ENCODE data around the gene NAALADL1.

NAALADL1 gene

DNA sequence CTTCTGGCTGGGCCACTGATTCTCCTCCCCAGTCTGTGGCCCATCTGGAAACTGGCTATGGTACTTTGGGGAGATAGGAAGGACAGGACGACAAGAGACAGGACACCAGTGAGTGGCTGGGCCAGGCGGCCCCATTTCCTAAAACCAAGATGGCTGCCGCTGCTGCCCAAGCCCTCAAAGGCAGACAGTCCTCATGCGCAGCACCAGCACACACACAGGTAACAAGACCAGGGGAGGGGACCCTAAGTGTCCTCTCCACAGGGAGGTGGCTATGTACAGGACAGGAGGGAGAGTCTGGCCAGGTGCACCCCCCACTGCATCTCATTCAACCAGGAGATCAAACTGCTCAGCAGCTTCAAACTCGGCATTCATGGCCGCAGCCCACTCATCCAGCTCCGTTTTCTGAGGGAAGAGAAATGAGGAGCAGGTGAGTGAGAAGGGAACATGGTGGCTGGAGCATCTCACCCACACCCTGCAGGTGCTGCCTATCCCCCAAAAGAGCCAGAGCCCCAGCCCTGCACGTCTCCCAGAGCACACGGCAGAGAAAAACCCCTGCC, 20.5 kb upstream of the NAALADL1 start:
- DNase-seq = no peak

DNA sequence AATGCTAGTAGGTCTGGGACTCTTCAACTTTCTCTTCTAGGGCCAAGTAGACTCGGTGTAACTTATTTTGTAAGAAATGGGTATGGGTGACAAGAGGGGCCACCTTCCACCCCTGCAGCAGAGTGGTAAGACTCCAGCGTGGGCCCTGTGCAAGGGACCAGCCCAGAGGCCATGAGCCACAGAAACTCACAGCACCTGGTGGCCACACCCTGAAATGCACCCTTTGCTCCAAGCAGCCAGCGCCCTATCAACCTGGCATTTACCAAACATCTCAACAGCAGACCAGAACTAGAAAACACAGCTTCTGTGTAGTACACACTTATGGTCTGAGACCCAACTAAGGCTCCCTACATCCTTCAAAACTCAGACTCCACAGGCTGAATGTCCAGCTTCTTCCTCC, 19.8 kb upstream of the NAALADL1 start:
- no peak for DNase-seq

DNA sequence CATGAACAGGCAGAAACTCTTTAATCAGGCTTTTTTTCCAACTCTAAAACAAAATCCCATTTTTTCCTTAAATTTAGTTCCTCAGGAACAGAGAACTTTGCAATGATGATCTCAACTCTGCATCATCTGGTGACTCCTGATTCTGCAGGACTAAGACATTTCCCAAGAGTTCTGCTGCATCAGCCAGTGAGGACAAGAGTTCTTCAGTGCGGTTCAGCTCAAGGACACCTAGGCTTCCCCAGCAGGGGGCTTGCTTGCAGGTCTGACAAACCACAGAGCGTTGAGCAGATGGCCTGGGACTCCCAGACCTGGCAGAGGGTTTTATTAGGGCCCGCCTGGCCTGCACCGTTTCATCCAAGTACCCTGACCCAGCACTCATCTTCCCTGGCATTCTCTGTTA, 19.1 kb upstream of the NAALADL1 start:
- no peak for DNase-seq

DNA sequence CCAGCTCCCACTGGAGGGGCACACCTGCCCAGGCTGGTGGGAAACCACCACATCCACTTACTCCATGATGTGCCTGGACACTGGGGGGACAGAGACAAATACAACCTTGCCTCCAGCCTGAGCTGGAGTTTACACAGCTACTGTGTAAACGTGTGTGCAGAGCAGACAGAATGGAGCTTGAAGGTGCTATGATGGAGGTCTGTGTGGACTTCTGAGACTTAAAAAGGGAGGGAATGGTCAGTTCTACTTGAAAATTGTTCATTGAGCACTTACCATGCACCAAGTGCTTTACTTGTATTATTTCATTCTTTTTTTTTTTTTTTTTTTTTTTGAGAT, 14.2 kb upstream of the NAALADL1 start:
- no peak for DNase-seq

DNA sequence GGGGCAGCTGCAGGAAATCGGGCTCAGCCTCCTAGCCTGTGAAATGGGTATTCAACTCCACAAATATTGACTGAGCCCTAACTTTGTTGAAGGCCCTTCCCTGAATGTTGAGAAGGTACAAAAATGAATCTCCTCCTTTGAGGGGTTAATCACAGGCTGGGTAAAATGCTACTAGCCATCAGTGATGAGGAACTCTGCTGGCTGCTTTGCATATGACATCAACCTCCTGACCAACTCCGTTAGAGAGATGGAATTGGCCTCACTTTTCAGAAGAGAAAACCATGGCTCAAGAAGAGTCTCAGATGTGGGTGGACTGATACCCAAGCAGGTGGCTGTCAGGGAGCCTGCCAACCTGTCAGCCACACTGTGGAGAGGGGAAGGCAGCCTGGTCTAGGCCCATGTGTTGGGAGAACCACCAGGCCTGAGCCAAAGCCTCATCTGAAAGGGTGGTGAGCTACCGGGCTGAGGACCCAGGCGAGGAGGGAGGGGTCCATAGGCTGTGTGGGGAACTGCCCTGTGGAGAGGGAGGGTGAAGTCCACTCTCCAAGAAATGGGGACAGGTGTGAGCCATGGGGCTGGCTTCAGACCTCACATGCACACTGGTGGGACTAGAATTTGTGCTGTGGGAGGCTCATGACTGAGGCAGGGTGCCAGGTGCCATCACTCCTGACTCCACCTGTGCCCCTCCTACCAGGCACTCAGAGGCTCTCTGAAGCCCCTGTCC, 13.7 kb upstream of the NAALADL1 start:
- DNase-seq = no peak

DNA sequence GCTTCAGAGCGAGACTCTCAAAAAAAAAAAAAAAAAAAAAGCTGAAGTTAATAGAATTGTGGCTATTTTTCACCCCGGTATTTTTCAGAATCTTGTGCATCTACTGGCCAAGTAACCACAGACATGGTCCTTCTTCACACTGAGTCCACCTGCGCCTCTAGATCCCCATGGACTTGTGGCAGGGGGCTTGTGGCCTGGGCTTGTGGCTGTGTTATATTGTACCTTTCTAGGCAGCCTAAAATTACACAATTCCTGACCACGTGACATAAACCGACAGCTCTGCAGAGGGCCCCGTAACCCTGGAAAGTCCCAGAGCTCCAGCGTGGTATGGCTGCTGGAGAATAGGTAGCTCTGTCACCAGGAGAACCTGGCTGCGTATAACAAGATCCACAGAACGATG, 10.9 kb upstream of the NAALADL1 start:
- DNase-seq = no peak

DNA sequence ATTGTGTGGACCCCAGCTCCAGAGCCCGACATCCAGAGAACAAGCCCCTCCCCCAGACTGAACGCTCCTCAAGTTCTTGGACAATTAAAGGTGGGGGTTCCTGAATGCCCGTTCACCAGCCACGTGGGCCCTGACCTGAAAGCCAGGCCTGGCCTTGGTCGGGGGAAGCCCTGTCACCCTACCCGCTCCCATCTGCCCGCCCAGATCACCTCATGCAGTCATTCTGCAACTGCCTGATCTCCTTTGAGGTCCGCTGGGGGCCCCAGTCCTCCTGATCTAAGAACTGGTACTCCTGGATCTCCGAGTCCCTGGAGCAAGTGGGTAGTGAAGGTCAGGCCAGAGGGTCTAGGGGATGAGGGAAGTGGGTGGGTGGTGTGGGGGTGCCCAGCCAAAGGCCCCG, 9.1 kb upstream of the NAALADL1 start:
- no peak for DNase-seq

DNA sequence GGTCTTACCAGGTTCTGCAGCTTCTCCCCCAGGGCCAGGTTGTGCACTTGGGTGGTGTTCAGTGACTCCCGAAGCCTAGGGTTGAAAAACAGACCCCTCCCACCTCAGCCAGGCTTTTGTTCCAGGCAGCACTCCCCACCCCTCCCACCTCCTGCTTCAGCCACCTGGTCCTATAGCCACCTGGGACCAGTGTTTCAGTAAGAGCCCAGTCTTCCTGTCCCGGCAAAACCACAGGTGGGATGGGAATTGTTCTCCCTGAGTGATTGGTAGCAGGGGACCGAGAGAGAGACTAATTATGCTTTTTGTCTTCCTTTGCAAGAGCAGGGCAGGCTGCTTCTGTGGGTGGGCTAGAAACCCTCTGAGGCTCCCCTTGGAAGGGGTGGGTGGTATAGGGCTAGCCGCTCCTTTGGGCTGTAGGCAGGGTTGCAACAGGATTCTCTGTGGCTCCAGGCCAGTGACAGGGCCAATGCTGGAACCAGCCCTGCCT, 8.5 kb upstream of the NAALADL1 start:
- DNase-seq = no peak

DNA sequence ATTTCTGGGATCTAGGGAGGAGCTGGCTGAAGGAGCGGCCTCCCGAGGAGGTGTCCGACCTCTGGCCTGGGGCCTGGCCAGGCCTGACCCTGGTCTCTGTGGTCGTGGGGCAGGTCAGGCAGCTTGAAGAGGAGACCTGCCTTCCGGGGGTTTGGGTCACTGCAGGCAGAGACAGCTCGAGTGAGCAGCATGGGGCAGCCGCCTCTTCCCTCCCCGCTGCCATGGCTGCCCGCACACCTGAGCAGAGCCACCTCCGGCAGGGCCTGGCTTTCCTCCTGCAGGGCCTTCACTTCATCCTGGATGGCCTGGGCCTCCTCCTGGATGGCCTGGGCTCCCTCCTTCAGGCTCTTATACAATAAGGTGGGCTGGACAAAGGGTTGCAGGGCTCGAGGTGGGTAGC, 8.0 kb upstream of the NAALADL1 start:
- no peak for DNase-seq

DNA sequence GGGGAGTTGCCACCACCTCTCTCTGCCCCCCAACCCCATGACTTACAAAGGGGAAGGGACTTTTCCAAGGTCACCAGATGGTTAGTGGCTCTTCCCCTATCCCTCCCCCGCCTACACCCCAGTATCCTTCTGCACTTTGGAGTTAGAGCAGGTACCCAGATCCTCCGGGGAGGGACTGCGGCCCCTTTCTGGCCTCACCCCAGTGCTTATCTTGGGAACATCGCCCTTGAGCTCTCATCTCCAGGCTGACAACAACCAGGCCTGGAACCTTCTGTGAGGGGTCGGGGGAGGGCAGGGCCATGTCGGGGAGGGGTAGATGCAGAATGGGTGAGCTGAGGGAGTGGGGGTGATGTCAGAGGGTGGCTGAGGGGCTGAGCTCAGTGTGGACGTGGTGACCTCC, 7.5 kb upstream of the NAALADL1 start:
- DNase-seq = no peak

DNA sequence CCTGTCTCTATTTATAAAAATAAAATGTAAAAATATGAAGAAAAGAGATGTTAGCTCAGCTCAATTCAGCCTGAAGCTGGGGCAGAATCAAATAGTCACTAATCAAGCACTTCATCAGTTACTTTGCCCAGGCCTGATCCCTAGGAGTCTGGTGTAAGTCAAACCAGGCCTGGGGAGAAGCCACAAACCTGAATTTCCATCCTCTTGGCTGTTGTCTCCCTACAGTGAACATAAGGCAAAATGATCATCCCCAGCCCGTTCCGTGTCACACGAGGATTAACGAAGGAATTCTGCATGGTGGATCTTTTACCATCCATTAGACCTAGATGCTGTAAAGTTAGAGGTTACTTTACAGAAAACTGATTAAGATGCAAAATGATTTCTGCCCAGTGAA, 6.5 kb upstream of the NAALADL1 start:
- DNase-seq = no peak

DNA sequence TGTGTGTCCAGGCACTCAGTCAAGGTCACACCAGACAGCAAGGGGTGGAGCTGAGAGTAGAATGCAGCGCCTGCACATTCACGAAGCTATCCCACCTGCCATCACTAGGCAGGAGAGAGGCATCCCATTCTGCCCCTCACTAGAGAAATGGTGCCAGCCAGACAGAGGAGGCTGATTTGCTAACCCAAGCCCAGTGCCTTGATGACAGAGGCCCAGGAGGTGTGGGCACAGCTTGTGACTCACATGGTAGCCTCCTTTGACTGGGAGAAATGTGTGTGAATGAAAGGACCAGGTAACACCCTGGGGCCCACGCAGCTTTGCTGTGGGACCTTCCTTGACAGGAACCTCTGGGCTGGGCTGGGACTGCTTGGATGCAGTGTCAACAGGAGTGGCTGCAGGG, 5.2 kb upstream of the NAALADL1 start:
- no peak for DNase-seq

DNA sequence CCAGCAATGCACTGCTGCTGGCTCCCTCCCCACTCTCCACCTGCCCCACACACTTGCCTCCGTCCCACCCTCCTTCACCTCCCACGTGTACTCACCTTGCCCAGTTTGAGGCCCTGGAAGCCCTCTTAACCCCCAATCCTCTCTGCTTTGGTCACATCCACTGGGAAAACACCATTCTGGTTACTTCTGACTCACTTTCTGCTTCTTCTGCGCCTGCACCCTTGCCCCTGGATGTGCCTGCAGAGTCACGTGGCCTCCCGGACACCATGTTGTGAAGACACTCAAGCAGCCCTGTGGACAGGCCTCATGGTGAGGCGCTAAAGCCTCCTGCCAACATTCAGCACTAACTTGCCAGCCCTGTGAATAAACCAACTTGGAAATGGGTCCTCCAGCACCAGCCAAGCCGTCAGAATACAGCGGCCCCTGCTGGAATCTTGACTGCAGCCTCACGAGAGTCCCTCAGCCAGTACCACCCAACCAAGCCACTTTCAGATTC, 2.6 kb upstream of the NAALADL1 start:
- DNase-seq = no peak

DNA sequence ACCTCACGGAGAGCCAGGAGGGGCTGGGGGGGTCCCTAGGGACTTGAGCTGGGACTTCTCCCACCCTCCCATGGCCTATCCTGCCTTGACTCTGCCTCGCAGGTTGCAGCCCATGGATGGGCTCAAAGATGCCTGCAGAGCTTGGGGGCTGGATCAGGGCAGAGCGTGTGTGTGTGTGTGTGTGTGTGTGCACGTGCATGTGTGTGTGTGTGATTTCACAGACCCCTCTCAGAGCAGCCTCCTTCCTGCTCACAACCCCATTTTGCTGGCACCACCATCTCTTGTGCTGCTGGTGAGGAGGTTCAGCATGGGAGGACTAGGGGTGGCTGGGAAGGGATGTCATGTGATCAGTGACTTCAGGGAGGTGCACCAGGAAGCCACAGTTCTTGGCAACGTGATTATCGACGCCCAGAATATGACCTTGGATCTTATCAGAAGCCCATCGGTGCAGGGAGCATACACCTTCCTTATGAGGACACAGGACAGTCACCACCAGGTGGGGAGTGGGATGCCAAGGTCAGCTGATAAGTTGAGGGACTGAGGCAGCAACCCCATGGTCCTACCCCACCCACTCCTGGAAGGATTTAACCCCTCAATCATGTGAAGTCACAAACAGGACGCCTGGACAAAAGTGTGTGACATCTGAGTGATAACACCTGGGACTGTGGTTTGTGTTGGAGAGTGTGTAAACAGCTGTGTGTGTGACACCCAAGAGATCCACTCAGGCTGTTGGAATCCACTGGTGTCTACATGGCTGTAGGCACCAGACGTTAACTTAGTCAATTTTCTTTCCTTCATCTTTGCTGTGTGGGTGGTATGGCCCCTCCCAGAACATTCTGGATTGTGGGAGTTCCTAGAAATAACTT, 1.8 kb upstream of the NAALADL1 start:
- DNase-seq = no peak

DNA sequence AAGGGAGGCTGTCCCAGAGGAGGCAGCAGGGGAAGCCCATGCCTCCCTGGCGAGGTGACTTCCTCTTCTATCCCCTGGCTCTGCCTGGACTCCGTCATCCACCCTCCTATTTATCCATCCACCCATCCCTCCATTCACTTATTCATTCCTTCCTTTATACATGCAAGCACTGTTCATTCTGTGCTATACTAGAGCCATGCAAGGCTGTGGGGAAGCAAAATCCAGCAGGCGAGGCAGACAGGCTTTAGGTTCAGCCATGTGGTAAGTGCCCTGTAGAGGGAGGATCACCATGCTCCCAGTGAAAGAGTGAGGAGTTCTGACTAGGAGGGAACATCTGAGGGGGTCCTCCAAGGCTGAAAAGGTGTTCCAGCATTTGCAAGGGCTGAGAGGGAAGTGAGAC, 1.2 kb upstream of the NAALADL1 start:
- DNase-seq = no peak

DNA sequence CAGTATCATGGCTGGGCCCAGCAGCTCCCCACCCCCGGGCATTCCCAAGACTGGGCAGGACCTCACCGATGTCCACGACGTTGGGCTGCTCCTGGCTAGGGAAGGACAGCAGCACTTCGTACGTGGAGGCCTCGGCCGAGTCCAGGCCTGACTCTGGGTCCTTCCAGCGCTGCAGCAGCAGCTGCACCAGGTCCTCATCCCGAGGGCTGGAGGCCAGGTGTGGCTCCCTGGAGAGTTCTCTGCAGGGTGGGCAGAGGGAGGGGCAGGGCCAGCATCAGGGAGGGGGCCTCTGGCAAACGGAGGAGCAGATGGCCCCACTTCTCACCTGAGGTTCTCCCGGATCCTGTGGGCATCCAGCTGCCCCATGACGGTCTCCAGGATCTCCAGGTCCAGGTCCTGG, 341 bp downstream of the NAALADL1 start:
- DNase-seq = no peak

DNA sequence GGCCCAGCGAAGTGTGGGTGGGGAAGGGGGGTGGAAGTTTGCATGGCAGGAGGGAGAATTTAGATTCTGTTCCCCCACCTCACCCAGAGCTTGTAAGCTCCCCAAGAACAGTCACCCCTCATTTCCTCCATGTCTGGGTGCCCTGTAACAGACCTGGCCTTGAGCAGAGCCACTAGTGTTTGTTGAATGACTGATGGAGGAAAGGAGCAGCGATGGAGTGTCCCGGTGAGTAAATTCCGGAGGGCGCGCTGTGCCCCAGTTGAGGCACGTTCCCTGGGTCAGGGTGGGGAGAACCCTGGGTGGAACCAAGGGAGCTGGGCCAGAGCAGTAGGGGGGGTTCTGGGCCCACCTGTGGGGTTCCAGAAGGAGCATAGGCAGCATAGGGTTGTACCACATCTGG, 827 bp downstream of the NAALADL1 start:
- no peak for DNase-seq

DNA sequence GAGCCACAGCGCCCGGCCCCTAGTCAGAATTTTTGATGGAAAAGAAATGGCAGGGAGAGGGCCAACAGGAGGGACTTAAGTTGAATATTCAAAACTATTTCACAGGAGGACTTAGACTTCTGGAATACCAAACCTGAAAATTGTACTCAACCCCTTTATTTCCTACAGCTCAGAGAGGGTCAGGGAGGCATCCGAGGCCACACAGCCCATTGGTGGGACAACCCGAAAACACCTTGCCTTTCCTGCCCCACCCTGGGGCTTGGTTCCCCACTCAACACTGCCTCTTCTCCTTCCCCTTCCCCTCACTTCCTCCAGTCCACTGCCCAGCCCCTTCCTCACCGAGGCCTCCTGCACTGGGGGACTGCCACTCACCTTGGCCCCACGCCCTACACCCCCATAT, 1.4 kb downstream of the NAALADL1 start:
- no peak for DNase-seq

DNA sequence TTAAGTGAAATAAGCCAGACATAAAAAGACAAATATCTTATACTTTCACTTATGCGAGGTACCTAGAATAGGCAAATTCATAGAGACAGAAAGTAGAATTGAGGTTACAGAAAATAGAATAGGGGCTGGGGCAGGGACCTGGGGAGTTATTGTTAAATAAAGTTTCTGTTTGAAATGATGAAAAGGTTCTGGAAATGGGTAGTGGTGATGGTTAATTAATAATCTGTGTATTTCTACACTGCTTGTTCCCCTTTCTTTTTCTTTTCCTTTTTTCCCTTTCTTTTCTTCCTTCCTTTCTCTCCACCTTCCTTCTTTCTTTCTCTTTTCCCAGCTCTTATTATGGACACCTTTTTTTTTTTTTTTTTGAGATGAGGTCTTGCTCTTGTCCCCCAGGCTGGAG, 2.8 kb downstream of the NAALADL1 start:
- DNase-seq = no peak

DNA sequence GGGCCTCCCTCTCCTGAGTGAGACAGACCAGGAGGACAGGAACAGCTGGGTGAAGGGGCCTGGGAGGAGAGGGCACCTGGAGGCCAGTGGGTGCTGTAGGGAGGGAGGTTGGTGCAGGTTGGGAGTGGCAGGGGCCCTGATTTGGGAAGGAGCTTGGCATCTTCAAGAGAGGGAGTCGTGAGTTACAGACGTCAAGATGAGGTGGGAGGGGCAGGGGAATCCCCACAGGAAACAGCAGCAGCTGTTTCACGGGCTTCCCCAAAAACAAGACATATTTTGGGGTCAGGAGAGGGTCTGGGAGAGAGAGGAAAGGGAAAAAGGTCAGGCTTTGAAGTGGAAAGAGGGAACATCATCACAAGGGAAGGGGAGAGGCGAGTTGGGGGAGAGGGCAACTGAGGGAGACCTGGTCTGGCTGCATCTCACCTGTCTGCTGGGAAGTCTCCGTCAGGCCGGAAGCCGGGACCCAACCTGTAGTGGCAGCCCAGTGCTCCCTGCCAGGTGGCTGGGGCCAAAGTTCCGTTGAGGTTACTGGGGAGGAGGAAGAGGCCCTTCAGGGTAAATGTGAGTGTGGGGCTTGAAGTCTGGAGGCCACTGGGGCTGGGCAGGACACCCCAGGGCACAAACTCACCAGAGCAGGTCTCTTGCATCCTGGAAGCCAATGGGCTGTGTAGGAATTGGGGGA, 4.4 kb downstream of the NAALADL1 start:
- DNase-seq = no peak

DNA sequence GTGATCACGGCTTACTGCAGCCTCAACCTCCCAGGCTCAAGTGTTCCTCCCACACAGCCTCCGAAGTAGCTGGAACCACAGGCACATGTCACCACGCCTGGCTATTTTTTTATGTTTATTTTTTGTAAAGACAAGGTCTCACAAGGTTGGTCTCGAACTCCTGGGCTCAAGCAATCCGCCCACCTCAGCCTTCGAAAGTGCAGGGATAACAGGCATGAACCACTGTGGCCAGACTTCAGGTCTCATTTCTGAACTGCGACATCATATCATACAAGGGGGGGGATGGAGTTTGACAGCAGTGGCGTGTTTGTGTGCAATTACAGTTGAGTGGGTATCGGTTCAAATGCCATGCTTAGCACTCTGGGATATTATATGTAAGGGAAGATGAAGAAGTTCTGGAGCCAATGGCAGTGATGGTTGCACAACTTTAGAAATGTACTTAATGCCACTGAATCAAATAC, 6.9 kb downstream of the NAALADL1 start:
- no peak for DNase-seq

DNA sequence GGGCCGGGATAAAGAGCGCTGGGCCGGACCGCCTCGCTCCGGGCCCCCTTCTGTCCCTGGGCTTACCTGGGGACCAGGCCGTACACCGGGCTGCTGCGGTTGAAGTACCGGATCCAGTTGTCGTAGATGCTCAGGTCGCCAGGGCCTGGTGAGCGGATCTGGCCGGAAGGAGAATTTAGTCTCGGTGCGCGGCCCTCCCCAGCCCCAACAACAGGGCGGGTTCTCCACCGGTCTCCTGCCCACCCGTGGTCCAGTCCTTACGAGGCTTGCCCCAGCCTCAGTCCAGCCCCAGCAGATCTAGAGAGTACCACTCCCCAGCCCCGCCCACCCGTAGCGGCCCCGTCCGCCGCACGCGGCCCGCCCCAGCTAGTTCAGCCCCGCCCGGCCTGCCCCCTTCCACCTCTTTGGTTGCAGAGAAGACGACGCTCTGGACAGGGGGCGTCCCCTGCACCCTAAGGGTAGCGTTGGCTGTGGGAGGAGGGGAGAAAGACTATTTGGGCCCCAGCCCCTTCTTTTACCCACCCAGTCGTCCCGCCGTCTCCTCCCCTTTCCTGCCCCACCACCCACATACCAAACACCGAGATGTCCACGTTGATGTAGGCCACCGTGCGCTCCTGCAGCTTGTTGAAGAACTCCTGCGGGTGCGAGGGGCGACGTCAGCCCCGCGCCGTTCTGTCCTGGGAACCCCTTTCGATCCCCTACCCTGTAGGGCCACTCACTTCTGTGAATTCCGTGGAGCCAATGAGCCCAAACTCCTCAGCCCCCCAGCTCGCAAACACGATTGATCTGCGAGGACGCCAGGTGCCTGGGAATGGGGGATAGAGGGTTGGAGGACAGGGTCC, 10.6 kb downstream of the NAALADL1 start:
- peak; percentile 41 for DNase-seq
